ENCODE measurements around the gene CYFIP2. TPM values are rescaled to one million over a fixed set of nuclear protein-coding genes. Genes with fewer than 3 reads are reported as not detected.

CYFIP2 gene
- total and polyA plus RNA-seq, 2 of the 8 experiments (the other 6 are each of a cell fraction or from before 2014, with no cell fraction given) = 45.1 to 80.6 TPM

- no peak for TF ChIP-seq CHD7 (IDR thresholded peaks at IDR 0.05; ENCODE audit: insufficient replicate concordance, low read length)
Observed at GRCh38 chr5:157322581-157322980, 56.7 kb downstream of the CYFIP2 start (continued).

All from H1 (cell line).